ENCODE measurements around the gene TBC1D1.

- TF ChIP-seq CTCF (IDR thresholded peaks at IDR 0.05 in 8 of 11, conservative IDR thresholded peaks at IDR 0.05 in 3 of 11) = no peak
- peak in 1 of 3 donors; percentile 7 for TF ChIP-seq POLR2AphosphoS5 (IDR thresholded peaks at IDR 0.05)
- no peak for TF ChIP-seq POLR2A (IDR thresholded peaks at IDR 0.05)
These were observed 17.8 kb downstream of the TBC1D1 start for GRCh38 chr4:37908488-37909331.

Data from spleen (tissue), 7 donors.